Measurements from ENCODE around the gene ERP44. TPM values are rescaled to one million over a fixed set of nuclear protein-coding genes. Genes with fewer than 3 reads are reported as not detected.
"Not testable (repeated sequence)": the region's sequence is repeated elsewhere in the genome, so short reads cannot be mapped to it uniquely, and the experiment has no call there.

The ERP44 gene
- polyA plus RNA-seq, 4 donors: 33.7 to 45.6 (median 40.4) TPM

- no peak for DNase-seq (ENCODE audit: low read depth in 4 of 4, low spot score in 3 of 4)
Measured at GRCh38 chr9:100101608-100102007, 2.8 kb upstream of the ERP44 start.

DNA sequence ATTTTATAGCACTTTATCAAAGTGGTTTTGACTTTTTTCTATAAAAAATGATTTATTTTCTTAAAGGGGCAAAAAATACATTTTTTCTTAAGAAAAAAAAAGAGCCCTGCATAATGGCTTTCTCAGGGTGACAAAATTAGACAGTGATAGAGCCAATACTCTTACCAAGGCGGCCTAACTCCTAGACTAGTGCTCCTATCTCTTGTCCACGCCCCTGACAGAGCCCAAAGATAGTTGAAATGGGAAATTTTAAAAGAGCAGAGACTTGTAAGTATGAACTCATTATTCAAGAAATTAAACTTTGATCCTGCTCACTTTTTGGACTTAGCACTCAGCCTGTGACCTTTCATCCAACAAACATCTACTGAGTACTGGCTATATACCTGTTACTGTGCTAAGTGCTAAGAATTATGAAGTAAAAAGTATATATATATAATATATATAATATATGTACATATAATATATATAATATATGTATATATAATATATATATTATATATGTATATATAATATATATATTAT lies 1.4 kb upstream of the ERP44 start:
- no peak for DNase-seq (ENCODE audit: low read depth in 4 of 4, low spot score in 3 of 4)

DNA sequence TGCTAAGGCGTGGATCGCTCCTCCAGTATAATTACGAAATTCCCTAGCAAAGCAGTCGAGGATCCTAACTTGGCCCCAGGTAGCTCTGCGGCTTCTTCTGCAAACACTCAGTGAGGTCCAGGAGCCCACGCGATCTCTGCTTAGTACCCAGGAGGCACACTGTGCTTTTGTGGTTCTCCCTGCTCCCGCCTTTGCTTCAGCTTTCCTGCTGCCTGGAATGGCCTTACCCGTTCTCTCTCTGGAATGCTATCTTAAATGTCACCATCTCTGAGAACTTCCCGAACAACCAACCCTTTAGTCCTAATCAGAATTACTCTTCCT lies 882 bp upstream of the ERP44 start:
- DNase-seq (ENCODE audit: low read depth in 4 of 4, low spot score in 3 of 4): peak in 2 of 4 donors; percentile 19 to 25

DNA sequence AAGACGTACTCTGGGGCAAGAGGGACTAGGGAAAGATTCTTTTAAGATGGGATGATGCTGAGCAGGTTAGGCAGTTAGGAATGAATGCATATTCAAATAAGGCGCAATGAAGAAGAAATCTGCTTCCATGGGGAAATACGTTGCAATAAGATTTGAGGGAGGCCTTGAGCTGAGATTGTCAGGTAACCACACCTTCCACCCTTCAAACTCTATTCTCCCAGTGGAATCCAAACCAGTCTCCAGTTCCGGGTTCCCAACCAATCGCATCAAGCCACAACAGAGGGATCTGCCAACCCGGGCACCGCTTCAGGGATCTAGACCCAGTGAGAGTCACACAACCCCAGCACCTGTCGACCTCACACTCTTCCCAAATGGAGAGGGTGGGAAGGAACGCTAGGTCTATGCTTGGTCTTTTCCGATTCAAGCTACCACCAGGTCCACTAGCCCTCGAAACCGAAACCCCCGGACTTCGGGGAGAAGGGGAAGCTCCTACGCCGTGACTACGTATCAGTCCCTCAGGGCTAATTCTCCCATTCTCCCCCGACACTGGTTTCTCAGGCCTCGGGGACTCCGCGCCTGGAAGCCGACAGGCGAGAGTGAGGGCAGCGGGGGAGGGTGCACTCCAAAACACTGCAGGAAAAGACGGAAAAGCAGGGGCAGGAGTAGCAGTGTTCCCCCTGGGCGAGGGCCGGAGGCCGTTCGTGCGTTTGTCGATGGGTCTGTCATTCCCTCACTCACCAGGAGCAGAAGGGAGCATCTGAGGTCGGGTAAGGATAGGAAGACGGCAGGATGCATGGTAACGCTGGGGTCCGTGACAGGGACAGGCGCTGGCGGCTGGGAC lies 534 bp downstream of the ERP44 start:
- DNase-seq (ENCODE audit: low read depth in 4 of 4, low spot score in 3 of 4): peak in 3 of 4 donors; percentile 2 to 17 (median 12)

GRCh38 chr9:100096378-100096916 lies 2.4 kb downstream of the ERP44 start:
- no peak for DNase-seq (ENCODE audit: low read depth in 4 of 4, low spot score in 3 of 4)

GRCh38 chr9:100094411-100094810 lies 4.4 kb downstream of the ERP44 start:
- DNase-seq (ENCODE audit: low read depth in 4 of 4, low spot score in 3 of 4): not testable (repeated sequence)

DNA sequence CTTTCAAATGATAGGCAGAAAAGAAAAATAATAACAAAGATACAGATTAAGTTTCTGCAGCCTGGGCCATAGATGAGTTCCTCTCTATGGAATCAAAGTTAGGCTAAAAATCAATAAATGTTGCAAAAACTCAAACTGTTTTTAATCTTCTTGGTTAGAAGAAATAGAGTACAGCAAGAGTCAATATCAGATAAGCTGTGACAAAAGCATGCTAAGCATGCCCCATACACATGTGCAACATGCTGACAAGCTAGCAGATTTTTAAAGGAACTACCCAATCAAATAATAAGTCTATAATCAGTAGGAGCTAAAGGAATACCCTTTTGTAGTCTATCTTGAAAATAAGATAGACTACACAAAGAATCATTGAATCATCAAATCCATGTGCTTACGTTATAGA lies 6.7 kb downstream of the ERP44 start:
- DNase-seq (ENCODE audit: low read depth in 4 of 4, low spot score in 3 of 4): no peak

DNA sequence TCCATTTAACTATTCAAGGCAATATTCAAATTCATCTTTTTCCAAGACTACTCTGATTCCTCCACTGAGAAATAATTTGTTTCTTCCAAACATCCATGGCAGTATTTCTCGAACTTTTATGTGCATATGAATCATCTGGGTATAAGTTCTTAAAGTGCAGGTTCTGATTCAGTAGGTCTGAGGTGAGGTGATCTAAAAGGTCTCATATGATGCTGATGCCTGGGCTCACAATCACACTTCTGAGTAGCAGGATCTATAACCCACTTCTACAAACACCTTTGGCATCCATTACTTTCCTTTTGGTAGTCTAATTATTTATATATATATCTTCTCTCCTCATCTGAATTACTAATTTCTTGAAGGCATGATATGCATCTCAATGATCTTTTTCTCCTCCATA lies 7.2 kb downstream of the ERP44 start:
- DNase-seq (ENCODE audit: low read depth in 4 of 4, low spot score in 3 of 4): no peak

DNA sequence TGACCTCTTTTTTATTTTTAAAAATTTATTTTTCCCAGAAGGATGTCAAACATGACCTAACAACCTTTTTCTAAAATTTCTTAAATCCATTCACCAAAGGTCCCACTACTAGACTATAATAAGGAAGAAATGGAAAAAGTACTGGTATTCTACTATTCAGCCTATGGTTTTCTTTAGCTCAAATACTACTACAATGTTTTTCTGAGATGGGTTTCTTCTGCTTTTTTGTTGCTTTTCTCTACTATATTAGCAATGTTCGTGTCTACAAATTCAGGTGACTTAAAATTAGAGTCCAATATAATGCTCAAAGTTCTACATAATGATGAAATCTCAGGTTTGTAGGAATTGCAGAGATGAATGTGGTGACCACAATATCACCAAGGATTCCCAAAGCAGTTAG lies 7.9 kb downstream of the ERP44 start:
- DNase-seq (ENCODE audit: low read depth in 4 of 4, low spot score in 3 of 4): no peak

DNA sequence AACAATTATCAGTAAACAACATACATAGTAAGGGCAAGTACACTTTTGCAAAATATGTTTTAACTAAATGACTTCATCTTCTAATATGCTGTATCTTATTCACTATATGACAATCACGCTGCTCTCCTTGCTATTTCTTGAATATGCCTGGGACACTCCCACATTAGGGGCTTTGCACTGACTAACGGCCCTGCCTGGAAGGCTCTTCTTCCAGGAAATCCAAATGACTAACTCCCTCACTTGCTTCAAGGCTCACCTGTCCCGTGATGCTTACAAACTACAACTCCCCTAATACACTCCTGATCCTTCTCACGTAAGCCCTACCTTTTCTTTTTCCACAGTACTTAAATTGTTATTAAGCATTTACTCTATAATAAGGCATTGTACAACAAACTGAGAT lies 10.6 kb downstream of the ERP44 start:
- DNase-seq (ENCODE audit: low read depth in 4 of 4, low spot score in 3 of 4): no peak

GRCh38 chr9:100087218-100087617 lies 11.6 kb downstream of the ERP44 start:
- no peak for DNase-seq (ENCODE audit: low read depth in 4 of 4, low spot score in 3 of 4)

DNA sequence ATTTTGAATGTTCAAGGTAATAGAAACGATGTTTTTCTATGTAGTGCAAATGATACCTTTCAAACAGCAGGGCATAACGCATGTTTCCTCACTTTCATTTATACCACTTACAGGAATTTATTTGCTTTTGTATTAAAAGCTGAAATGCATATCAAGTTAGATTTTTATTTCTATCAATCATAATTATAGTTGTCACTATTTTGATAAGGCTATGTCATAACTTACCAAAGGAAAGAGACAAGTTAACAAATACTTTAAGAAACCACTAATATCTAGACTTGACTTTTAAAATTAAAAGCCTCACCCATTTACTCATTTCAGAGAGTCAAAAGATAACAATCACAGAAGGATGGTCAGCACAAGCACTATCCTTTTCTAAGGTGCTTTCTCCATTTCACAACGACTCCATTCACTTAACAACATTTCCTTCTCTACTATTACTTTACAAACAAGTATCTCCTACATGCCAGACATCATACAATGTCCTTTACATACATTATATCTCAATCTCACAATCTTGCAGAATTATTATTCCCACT lies 12.6 kb downstream of the ERP44 start:
- no peak for DNase-seq (ENCODE audit: low read depth in 4 of 4, low spot score in 3 of 4)

DNA sequence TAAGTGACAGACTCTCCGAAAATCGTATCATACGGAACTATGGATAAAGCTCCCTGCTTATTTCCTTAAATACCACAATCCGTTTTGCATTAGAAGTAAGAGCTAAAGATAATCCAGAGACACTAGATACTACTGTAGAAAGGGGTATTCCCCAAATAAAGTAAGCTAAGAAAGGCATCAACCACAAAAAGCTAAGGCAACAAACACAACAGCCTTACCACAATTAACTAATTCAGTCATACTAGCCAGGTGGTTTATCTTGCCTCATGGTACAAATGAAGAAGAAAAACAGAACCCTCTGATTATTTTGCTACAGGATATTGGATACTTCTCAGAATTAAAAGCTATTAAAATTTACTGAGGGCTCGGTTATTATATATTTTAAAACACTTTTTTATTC lies 14.1 kb downstream of the ERP44 start:
- no peak for DNase-seq (ENCODE audit: low read depth in 4 of 4, low spot score in 3 of 4)

- DNase-seq (ENCODE audit: low read depth in 4 of 4, low spot score in 3 of 4): no peak
Measured at GRCh38 chr9:100084128-100084453, 14.7 kb downstream of the ERP44 start.

- DNase-seq (ENCODE audit: low read depth in 4 of 4, low spot score in 3 of 4): no peak
Measured at GRCh38 chr9:100083448-100084127, 15.2 kb downstream of the ERP44 start.

DNA sequence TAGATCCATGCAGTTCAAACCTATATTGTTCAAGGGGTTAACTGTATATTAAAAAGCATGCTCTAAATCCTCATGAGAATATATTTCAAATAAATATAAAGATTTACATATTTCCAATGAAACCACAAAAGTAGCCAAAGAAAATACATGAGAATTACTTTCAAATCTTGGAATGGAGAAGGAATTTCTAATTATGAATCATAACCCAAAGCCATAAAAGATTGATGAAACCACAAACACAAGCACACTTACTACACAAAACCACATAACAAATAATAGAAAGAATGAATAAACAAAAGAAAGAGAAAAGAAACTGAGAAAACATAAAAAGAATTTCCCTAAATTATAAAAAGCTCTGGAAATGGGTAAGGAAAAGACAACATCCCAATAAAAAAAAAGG lies 16.0 kb downstream of the ERP44 start:
- DNase-seq (ENCODE audit: low read depth in 4 of 4, low spot score in 3 of 4): no peak

DNA sequence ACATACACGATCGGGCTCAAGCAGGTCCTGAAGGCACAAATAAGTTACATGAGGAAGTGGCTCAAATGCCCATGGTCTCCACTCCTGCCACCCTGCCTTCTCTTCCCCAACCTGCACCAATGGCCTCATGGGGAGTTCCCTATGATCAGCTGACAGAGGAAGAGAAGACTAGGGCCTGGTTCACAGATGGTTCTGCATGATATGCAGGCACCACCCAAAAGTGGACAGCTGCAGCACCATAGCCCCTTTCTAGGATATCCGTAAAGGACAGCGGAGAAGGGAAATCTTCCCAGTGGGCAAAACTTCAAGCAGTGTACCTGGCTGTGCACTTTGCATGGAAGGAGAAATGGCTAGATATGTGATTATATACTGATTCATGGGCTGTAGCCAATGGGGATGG lies 22.5 kb downstream of the ERP44 start:
- not testable (repeated sequence) for DNase-seq (ENCODE audit: low read depth in 4 of 4, low spot score in 3 of 4)

DNA sequence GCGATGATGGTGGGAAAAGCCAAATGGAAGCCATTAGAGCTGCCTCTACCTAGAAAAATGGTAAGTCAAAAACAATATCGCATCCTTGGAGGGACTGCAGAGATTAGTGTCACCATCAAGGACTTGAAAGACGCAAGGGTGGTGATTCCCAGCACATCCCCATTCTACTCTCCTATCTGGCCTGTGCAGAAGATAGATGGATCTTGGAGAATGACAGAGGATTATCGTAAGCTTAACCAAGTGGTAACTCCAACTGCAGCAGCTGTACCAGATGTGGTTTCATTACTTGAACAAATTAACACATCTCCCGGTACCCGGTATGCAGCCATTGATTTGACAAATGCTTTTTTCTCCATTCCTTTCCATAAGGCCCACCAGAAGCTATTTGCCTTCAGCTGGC lies 23.8 kb downstream of the ERP44 start:
- no peak for DNase-seq (ENCODE audit: low read depth in 4 of 4, low spot score in 3 of 4)

DNA sequence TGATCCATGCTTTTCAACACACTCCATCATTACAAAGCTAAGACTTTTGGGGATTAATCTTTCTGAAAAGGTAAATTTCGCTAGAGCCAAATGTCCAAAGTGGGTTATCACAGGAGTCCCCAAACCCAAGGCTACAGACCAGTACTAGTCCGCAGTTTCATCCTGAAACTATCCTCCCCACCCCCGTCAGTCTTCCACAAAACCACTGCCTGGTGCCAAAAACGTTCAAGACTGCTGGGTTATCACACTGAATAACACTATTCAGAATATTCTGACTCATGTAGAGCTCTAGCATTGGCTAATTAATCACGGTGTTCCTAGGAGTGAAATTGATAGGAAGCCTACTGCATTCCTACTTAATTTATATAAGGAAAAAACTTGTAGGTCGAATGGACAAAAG lies 24.7 kb downstream of the ERP44 start:
- DNase-seq (ENCODE audit: low read depth in 4 of 4, low spot score in 3 of 4): no peak

DNA sequence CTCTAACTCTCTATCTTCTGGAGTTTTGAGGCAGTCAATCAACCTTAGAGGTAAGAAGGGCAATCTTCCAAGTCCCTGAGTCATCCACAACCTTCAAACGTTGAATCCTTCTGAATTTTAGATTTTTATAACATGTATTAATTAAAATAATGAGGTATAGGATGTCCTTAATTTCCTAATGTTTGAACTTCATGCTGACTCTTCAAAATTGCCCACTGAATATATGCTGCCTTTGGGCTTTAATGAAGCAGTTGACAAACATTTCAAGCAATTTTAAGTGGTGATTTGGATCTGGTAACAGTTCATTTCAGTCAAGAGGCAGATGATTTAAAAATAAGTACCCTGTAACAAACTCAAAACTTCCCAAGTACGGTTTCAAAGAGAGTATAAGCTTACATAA lies 26.0 kb downstream of the ERP44 start:
- DNase-seq (ENCODE audit: low read depth in 4 of 4, low spot score in 3 of 4): no peak

DNA sequence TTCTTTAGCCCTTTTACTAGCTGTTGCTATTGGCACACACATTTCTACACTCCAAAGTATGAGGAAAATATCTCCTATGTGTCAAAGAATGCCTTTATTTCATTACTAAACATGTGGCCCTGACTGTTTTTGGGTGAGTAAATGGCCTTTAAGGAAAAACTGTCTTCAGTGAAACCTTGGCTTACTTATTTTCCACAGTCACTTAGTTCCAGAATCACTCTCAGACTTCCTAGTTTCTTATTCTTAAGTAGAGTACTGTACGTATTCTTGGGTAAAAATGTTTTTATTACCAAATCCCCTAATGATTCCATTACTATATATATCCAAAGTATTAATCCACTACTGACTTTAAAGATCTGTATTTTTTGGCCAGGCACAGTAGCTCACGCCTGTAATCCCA lies 27.5 kb downstream of the ERP44 start:
- DNase-seq (ENCODE audit: low read depth in 4 of 4, low spot score in 3 of 4): no peak

Data from left renal pelvis (tissue), 4 donors.